Adrenal gland (tissue), 12 donors: ENCODE measurements around the gene SYNDIG1. TPM values are rescaled to one million over a fixed set of nuclear protein-coding genes. Genes with fewer than 3 reads are reported as not detected.

ENCODE experiments used
- DNase-seq, 7 donors: peaks; one replicate each; pipeline ENCODE4 v3.0.0-alpha.2; 2019 to 2020
- H3K27ac ChIP-seq, 5 donors: fragments of 200-600 bp; sonication (generic) in 4 of 5; 1 replicate in 3 of 5; 2 replicates in 2 of 5; pipeline versions ENCODE4 v1.5.1 to v1.8.0; 2016 to 2020; ENCODE audit warnings: mild to moderate bottlenecking in 1 of 5
- H3K27me3 ChIP-seq: fragments of 200-600 bp; 2 replicates; pipeline ENCODE4 v1.8.0; 2021
- H3K36me3 ChIP-seq, 2 donors: fragments of 200-600 bp; replicated peaks in 1 of 2; 1 replicate in 1 of 2; 2 replicates in 1 of 2; pipeline versions ENCODE4 v1.5.1 to v1.8.0; 2018 to 2022
- H3K4me1 ChIP-seq, 2 donors: fragments of 200-600 bp; replicated peaks in 1 of 2; 1 replicate in 1 of 2; 2 replicates in 1 of 2; pipeline versions ENCODE4 v1.5.1 to v1.8.0; 2018 to 2021
- H3K4me3 ChIP-seq, 4 donors: fragments of 200-600 bp; sonication (generic) in 3 of 4; one replicate each; pipeline ENCODE4 v1.5.1; 2016 to 2018
- H3K9me3 ChIP-seq, 3 donors: fragments of 200-600 bp; sonication (generic) in 1 of 3; replicated peaks in 1 of 3; 1 replicate in 2 of 3; 2 replicates in 1 of 3; pipeline versions ENCODE4 v1.5.1 to v1.8.0; 2016 to 2021
- CTCF ChIP-seq, 6 experiments: fragments of 450-650 bp in 4 of 6; fragments of 200-600 bp in 2 of 6; sonication (generic) in 1 of 6; IDR thresholded peaks; 1 replicate in 5 of 6; 2 replicates in 1 of 6; pipeline versions ENCODE4 v1.5.1 to v1.8.0; 2016 to 2021; ENCODE audit warnings: antibody characterized with exemption in 6 of 6, mild to moderate bottlenecking in 2 of 6, moderate library complexity in 1 of 6
- POLR2A ChIP-seq, 2 donors: fragments of 450-650 bp; IDR thresholded peaks; one replicate each; pipeline ENCODE4 v1.6.1; 2017; ENCODE audit warnings: antibody characterized with exemption in 2 of 2, mild to moderate bottlenecking in 2 of 2, moderate library complexity in 1 of 2
- WGBS, 4 donors: extraction: QIAGEN DNeasy Blood & Tissue Kit in 2 of 4; methylation state at CpG; one replicate each; pipeline versions ENCODE4 v1.1.5 to v1.1.7; 2013 to 2017; 5-methylcytosine and 5-hydroxymethylcytosine counted together
- intact Hi-C, 2 donors: fragments of 100-400 bp; cut with DNase I; formaldehyde crosslinking; loops; one replicate each; pipeline versions ENCODE4 v1.14.1 to v1.15.0; 2022 to 2023
- polyA plus RNA-seq, 3 donors: library from polyadenylated mRNA; stranded (reverse); fragments of 200-250 nt in 2 of 3; fragments of 350-450 nt in 1 of 3; fragmentation: Illumina TruSeq in 1 of 3; extraction: RNeasy Lipid Tissue Mini Kit (QIAGEN cat#74804) in 1 of 3; gene quantifications; one replicate each; pipeline ENCODE4 v1.2.3, GENCODE V29; 2013 to 2014
- total RNA-seq, 9 donors: library from RNA; depleted of rRNA in 4 of 9; stranded (reverse); fragments of >200 nt in 4 of 9; fragments of 120-200 nt in 1 of 9; fragmentation: NEBNext Ultra II Directional in 1 of 9; extraction: Animal tissue kit (Norgen Biotek cat#: 25700) in 1 of 9; gene quantifications; one replicate each; pipeline versions ENCODE4 v1.1.0 to v1.2.4, GENCODE V29; 2013 to 2023
- donor health status: healthy with polysubstance abuse.
- donor health status: Bipolar disorder and iron deficiency.
- donor health status: DM: yes; HTN: yes; CAD: no.
- donor health status: DM: no; HTN: no; CAD: no.
- donor health status: DM: no; HTN: no; CAD: no.
- donor health status: DM: yes; HTN: yes; CAD: no.

SYNDIG1 gene
- total and polyA plus RNA-seq, 12 donors: 0.26 to 3.6 (median 0.76) TPM

- Histone ChIP-seq H3K27ac (no peak overlapping the region), H3K9me3 (no peaks in the 10 kb centered on the region), H3K36me3 (no peaks in the 10 kb centered on the region), H3K27me3 (no peaks in the 10 kb centered on the region), H3K4me3 (no peak overlapping the region), H3K4me1 (no peaks in the 10 kb centered on the region)
- 68 to 78% (median 72%) methylated on average over 3 of the region's 3 CpGs for WGBS, 4 donors
- no peak for DNase-seq
- TF ChIP-seq CTCF (IDR thresholded peaks at IDR 0.05): no peak
- no peak for TF ChIP-seq POLR2A (IDR thresholded peaks at IDR 0.05)
- intact Hi-C loops: no loop called here
Measured at GRCh38 chr20:24451428-24451827, 18.0 kb upstream of the SYNDIG1 start.

- intact Hi-C loops: no loop called here
- no peak overlapping the region for H3K27ac ChIP-seq
- TF ChIP-seq POLR2A (IDR thresholded peaks at IDR 0.05): no peak
- TF ChIP-seq CTCF (IDR thresholded peaks at IDR 0.05): no peak
- 66 to 75% (median 69%) methylated on average over 8 of the region's 8 CpGs for WGBS, 4 donors
- no peak for DNase-seq
- H3K9me3 ChIP-seq: no peaks in the 10 kb centered on the region
- no peaks in the 10 kb centered on the region for H3K27me3 ChIP-seq
- H3K4me1 ChIP-seq: no peaks in the 10 kb centered on the region
- H3K36me3 ChIP-seq: no peaks in the 10 kb centered on the region
- no peak overlapping the region for H3K4me3 ChIP-seq
Measured at GRCh38 chr20:24452016-24452415, 17.4 kb upstream of the SYNDIG1 start.

GRCh38 chr20:24452498-24453127, 16.8 kb upstream of the SYNDIG1 start:
- H3K27ac ChIP-seq: no peak overlapping the region
- WGBS, 4 donors: 76 to 94% (median 84%) methylated on average over 8 to 9 of the region's 9 CpGs
- intact Hi-C loops: no loop called here

GRCh38 chr20:24453869-24454268, 15.6 kb upstream of the SYNDIG1 start:
- TF ChIP-seq CTCF (IDR thresholded peaks at IDR 0.05) (no peak), POLR2A (IDR thresholded peaks at IDR 0.05) (no peak)
- H3K27ac ChIP-seq: no peak overlapping the region
- intact Hi-C loops: no loop called here
- no peak overlapping the region for H3K4me3 ChIP-seq
- no peaks in the 10 kb centered on the region for H3K27me3 ChIP-seq
- H3K9me3 ChIP-seq: no peaks in the 10 kb centered on the region
- no peaks in the 10 kb centered on the region for H3K4me1 ChIP-seq
- DNase-seq: no peak
- 46 to 52% (median 49%) methylated on average over 2 of the region's 2 CpGs for WGBS, 4 donors
- no peaks in the 10 kb centered on the region for H3K36me3 ChIP-seq

More at GRCh38 chr20:24452498-24453127, 16.8 kb upstream of the SYNDIG1 start:
- TF ChIP-seq POLR2A (IDR thresholded peaks at IDR 0.05): no peak
- no peak for TF ChIP-seq CTCF (IDR thresholded peaks at IDR 0.05)
- H3K4me3 ChIP-seq: no peak overlapping the region
- no peaks in the 10 kb centered on the region for H3K27me3 ChIP-seq
- no peaks in the 10 kb centered on the region for H3K4me1 ChIP-seq
- no peak for DNase-seq
- H3K36me3 ChIP-seq: no peaks in the 10 kb centered on the region
- no peaks in the 10 kb centered on the region for H3K9me3 ChIP-seq
